ENCODE results near the gene CDC42BPG. TPM values are rescaled to one million over a fixed set of nuclear protein-coding genes. Genes with fewer than 3 reads are reported as not detected.

Gene CDC42BPG, protein sequence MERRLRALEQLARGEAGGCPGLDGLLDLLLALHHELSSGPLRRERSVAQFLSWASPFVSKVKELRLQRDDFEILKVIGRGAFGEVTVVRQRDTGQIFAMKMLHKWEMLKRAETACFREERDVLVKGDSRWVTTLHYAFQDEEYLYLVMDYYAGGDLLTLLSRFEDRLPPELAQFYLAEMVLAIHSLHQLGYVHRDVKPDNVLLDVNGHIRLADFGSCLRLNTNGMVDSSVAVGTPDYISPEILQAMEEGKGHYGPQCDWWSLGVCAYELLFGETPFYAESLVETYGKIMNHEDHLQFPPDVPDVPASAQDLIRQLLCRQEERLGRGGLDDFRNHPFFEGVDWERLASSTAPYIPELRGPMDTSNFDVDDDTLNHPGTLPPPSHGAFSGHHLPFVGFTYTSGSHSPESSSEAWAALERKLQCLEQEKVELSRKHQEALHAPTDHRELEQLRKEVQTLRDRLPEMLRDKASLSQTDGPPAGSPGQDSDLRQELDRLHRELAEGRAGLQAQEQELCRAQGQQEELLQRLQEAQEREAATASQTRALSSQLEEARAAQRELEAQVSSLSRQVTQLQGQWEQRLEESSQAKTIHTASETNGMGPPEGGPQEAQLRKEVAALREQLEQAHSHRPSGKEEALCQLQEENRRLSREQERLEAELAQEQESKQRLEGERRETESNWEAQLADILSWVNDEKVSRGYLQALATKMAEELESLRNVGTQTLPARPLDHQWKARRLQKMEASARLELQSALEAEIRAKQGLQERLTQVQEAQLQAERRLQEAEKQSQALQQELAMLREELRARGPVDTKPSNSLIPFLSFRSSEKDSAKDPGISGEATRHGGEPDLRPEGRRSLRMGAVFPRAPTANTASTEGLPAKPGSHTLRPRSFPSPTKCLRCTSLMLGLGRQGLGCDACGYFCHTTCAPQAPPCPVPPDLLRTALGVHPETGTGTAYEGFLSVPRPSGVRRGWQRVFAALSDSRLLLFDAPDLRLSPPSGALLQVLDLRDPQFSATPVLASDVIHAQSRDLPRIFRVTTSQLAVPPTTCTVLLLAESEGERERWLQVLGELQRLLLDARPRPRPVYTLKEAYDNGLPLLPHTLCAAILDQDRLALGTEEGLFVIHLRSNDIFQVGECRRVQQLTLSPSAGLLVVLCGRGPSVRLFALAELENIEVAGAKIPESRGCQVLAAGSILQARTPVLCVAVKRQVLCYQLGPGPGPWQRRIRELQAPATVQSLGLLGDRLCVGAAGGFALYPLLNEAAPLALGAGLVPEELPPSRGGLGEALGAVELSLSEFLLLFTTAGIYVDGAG (N-terminal part only)
- total RNA-seq: 0.17 to 0.46 TPM (median 0.35 TPM) in 3 replicates
- long read RNA-seq: 0 reads

DNA sequence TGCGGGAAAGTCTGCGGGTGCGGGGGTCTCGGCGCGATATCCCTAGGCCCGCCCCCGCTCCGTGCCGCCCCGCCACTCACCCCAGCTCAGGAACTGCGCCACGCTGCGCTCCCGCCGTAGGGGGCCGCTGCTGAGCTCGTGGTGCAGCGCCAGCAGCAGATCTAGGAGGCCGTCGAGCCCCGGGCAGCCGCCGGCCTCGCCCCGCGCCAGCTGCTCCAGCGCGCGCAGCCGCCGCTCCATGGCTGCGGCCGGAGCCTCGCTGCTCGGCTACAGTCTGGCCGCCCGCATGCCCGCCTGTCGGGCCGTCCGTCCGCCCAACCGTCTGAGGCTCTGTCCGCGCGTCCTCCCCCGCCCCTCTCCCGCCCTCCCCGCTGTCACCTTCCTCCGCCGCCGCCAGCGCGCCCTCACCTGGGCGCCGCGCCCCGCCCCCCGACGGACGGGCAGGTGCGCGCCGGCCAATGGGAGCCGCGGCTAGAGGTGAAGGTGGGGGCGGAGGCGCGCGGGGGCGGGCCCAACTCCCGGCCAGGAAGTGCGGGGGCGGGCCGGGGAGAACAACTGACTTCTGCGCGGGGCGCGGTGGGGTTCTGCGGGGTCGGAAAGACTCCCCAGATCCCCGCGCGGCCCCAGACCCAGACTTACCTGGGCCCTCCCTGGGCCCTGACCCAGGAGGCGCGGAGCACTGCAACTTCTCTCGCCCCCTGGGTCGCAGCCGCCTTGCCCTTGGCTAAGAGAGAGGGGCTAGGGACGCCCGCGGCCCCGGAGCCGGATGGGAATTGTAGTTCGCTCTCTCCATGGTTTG, at the start of gene CDC42BPG:
Gene CDC42BPG, minus strand, starts transcription at position 324 of the 799 bp plus-strand sequence. Its CDS starts 84 bp downstream, at position 240.
- DNase-seq (ENCODE audit: low spot score): peak; percentile 77
- Mint-ChIP-seq H3K9me3 (ENCODE audit: low read depth) (no peaks in the 10 kb centered on the region), H3K27ac (ENCODE audit: unreplicated experiment) (peak within 1 kb of the TSS; percentile 45), H3K4me3 (ENCODE audit: unreplicated experiment) (peak within 1 kb of the TSS; percentile 45), H3K36me3 (ENCODE audit: low read depth) (no peaks in the 10 kb centered on the region), H3K27me3 (ENCODE audit: low read depth) (no peaks in the 10 kb centered on the region), H3K4me1 (ENCODE audit: low read depth) (peaks cover 12% of the 10 kb centered on the region)
- TF ChIP-seq, protein P1, sequence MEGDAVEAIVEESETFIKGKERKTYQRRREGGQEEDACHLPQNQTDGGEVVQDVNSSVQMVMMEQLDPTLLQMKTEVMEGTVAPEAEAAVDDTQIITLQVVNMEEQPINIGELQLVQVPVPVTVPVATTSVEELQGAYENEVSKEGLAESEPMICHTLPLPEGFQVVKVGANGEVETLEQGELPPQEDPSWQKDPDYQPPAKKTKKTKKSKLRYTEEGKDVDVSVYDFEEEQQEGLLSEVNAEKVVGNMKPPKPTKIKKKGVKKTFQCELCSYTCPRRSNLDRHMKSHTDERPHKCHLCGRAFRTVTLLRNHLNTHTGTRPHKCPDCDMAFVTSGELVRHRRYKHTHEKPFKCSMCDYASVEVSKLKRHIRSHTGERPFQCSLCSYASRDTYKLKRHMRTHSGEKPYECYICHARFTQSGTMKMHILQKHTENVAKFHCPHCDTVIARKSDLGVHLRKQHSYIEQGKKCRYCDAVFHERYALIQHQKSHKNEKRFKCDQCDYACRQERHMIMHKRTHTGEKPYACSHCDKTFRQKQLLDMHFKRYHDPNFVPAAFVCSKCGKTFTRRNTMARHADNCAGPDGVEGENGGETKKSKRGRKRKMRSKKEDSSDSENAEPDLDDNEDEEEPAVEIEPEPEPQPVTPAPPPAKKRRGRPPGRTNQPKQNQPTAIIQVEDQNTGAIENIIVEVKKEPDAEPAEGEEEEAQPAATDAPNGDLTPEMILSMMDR (IDR thresholded peaks at IDR 0.05): peak; percentile 81

DNA sequence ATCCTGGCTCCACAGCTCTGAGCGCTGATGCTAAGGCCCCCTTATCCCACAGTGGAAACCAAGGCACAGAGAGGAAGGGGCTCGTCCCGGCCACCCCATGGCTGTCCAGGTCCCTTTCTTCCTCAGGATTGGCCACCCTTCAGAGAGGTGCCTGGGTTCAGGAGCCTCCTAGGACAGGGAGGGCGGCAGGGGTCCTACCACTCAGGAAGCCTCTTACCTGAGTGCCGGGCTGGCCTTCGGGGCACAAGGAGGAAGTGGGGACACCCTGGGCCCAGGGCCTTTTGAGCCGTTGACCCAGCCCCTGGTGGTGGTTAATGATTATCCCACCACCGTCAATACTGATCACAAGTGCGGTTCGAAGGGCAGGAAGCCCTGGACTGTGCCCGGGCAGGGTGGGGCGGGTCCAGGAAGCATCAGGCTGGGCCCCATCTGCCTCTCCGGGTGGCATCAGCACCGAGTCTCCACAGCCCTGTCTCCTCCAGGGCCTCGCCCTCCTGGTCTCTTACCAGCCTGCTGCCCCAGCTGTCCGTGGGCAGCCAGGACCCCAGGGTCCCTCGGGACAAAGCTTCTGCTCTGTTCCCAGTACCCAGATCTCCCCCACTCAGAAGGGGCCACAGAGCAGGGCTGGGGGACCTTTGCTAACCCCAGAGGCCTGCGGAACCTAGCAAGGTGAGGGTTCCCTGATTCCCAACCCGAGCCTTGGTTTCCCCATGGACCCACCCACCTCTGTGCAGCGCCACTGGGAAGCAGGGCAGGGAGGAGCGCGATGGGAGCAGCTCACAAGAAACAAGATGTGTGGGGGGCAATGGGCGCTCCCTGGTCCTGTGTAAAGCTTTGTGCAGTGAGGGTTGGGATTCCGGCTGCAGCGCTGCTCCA, 49.0 kb upstream of the CDC42BPG start:
- Mint-ChIP-seq H3K4me3 (ENCODE audit: unreplicated experiment) (no peak overlapping the region), H3K36me3 (ENCODE audit: low read depth) (peaks cover 7% of the 10 kb centered on the region), H3K27me3 (ENCODE audit: low read depth) (no peaks in the 10 kb centered on the region), H3K27ac (ENCODE audit: unreplicated experiment) (no peak overlapping the region), H3K9me3 (ENCODE audit: low read depth) (no peaks in the 10 kb centered on the region), H3K4me1 (ENCODE audit: low read depth) (no peaks in the 10 kb centered on the region)
- TF ChIP-seq, protein P1 (IDR thresholded peaks at IDR 0.05): no peak
- peak; percentile 91 for DNase-seq (ENCODE audit: low spot score)

DNA sequence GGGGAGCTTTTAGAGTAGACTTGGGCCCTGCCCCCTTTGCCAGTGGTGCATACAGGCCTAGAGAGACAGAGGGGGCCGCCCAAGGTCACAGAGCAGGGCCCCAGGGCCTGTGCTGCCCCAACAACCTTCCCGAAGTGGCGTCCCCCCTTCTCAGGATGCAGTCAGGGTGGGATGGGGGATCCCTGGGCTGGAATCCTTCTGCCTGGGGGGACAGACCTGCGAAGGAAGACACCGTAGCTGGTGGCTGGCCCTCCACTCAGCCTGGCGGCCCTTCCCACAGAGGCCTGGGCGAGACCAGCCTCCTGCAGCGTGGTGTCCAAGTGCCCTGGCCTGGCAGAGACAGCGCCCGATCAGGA, 48.4 kb upstream of the CDC42BPG start:
- no peak overlapping the region for H3K4me3 Mint-ChIP-seq (ENCODE audit: unreplicated experiment)
- H3K36me3 Mint-ChIP-seq (ENCODE audit: low read depth): peaks cover 5% of the 10 kb centered on the region
- H3K9me3 Mint-ChIP-seq (ENCODE audit: low read depth): no peaks in the 10 kb centered on the region
- TF ChIP-seq, protein P1 (IDR thresholded peaks at IDR 0.05): no peak
- no peak overlapping the region for H3K27ac Mint-ChIP-seq (ENCODE audit: unreplicated experiment)
- no peak for DNase-seq (ENCODE audit: low spot score)
- no peaks in the 10 kb centered on the region for H3K27me3 Mint-ChIP-seq (ENCODE audit: low read depth)
- peaks cover 4% of the 10 kb centered on the region for H3K4me1 Mint-ChIP-seq (ENCODE audit: low read depth)

DNA sequence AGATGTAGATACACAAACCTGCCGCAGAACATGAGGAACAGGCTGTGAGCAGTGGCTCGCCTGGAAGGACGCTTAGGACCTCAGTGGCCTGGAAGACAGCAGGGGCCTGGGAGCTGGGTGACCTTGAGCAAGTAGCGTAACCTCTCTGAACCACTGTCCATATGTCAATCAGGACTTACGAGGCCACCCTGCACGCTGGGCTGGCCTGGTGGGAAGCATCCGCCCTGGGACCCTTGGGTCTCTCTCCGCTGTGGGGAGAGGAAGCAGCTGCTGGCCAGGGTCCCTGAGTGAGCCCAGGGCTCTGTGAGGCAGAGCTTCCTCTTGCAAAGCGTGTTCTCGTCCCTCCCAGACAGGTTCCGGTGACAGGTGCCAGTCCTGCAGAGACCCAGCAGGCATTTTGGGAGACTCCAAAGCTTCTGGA, 48.0 kb upstream of the CDC42BPG start:
- DNase-seq (ENCODE audit: low spot score): no peak
- Mint-ChIP-seq H3K4me3 (ENCODE audit: unreplicated experiment) (no peak overlapping the region), H3K27ac (ENCODE audit: unreplicated experiment) (no peak overlapping the region), H3K9me3 (ENCODE audit: low read depth) (no peaks in the 10 kb centered on the region), H3K27me3 (ENCODE audit: low read depth) (no peaks in the 10 kb centered on the region), H3K4me1 (ENCODE audit: low read depth) (peaks cover 4% of the 10 kb centered on the region), H3K36me3 (ENCODE audit: low read depth) (peaks cover 5% of the 10 kb centered on the region)
- TF ChIP-seq, protein P1 (IDR thresholded peaks at IDR 0.05): no peak
